SW 1271 (cell line): ENCODE measurements around the gene CLEC2D.
"Not testable (repeated sequence)": the region's sequence is repeated elsewhere in the genome, so short reads cannot be mapped to it uniquely, and the experiment has no call there.

Source experiments
- DNase-seq, 2 experiments: peaks; one replicate each; lab custom pipeline; 2025; lab: John Stamatoyannopoulos, UW

The CLEC2D gene

DNA sequence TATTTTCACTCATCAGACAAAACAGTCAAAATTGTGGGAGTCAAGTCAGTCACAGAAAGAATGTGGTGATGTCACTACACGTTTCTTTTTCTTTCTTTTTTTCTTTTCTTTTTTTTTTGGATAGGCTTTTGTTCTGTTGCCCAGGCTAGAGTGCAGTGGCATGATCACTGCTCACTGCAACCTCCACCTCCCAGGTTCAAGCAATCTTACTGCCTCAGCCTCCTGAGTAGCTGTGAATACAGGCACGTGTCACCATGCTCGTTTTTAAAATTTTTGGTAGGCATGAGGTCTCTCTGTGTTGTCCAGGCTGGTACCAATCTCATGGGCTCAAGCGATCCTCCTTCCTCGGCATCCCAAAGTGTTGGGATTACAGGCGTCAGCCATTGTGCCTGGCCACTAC lies 61.1 kb downstream of the CLEC2D start:
- no peak for DNase-seq

DNA sequence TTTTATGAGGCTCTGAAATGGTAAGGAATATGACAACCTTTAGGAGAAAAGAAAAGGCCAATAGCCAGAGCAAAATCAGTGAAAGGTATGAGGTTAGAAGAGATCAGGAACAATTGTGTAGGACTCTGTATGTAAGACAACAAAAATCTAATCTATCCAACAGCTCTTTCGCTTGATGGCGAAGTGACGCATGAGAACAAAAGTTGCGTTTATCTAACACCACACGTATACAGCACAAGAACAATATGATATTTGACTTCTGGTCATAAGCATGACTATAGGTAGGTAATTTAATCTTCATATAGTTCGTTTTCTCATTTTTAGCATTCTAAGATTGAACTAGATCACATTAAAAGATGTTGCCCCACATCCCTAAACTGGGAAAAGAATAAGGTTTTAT lies 61.9 kb downstream of the CLEC2D start:
- no peak for DNase-seq

DNA sequence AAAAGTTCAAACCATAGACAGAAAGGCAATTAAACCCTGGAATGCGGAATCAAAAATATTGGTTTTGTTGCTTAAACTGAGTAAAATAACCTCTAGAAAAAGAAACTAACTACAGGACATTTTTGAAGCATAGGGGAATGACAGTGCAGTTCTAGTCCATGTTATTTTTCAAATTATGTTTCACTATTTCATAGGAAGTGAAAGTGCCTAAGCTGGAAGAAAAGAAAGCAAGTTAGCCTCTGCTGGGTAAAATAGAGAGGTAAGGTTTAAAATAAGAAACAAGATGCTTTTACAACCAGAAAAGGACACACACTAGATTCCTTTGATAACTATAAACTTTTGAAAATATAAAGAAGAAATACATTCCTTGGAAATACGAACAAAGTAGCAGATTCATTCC lies 62.3 kb downstream of the CLEC2D start:
- no peak for DNase-seq

- DNase-seq: no peak
Observed at GRCh38 chr12:9732921-9733461, 63.5 kb downstream of the CLEC2D start, which contains the start of gene CLECL1. Gene CLECL1, minus strand, starts transcription at chr12:9733097.

- DNase-seq: no peak
Observed at GRCh38 chr12:9735601-9736000, 66.1 kb downstream of the CLEC2D start.

DNA sequence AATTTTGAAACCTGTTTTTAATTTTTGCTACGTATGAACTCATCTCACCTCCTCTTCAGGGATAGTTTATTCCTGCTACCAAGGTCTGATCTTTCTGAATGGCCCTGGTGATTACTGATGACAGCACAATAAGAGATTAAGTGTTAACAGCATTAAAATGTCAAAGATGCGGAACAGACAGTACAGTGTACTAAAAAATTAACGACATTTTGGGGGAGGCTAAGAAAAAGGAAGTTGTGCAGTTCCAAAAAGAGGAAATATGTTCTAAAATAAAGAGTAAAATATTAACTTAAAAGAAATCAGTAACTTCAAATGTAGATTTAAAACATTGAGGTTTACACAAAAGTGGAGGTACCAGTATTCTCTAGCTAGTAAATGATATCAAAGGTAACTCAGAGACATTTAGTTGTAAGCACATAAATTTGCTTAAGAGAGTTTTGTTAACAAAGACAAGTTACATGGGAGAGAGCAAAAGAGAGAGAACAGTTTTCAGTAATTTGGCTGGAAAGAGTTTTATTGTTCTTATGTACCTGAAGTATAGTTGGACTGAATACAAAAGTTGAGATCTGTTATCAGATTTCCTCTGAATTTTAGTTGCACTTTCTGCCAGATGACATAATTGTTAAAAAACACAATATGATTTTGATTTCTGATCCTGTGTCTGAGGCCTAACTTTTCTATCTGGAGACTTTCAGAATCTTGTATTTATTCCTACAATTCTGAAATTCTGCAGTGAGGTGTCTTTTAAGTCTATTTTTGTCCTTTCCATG lies 67.6 kb downstream of the CLEC2D start:
- no peak for DNase-seq

DNA sequence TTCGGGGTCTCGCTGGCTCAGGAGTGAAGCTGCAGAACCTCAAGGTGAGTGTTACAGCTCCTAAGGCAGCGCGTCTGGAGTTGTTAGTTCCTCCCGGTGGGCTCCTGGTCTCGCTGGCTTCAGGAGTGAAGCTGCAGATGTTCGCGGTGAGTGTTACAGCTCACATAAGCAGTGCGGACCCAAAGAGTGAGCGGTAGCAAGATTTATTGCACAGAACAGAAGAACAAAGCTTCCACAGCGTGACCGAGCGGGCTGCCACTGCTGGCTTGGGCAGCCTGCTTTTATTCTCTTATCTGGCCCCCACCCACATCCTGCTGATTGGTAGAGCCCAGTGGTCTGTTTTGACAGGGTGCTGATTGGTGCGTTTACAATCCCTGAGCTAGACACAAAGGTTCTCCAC lies 69.4 kb downstream of the CLEC2D start:
- not testable (repeated sequence) for DNase-seq

- DNase-seq: not testable (repeated sequence)
Observed at GRCh38 chr12:9739404-9740105, 70.0 kb downstream of the CLEC2D start.

DNA sequence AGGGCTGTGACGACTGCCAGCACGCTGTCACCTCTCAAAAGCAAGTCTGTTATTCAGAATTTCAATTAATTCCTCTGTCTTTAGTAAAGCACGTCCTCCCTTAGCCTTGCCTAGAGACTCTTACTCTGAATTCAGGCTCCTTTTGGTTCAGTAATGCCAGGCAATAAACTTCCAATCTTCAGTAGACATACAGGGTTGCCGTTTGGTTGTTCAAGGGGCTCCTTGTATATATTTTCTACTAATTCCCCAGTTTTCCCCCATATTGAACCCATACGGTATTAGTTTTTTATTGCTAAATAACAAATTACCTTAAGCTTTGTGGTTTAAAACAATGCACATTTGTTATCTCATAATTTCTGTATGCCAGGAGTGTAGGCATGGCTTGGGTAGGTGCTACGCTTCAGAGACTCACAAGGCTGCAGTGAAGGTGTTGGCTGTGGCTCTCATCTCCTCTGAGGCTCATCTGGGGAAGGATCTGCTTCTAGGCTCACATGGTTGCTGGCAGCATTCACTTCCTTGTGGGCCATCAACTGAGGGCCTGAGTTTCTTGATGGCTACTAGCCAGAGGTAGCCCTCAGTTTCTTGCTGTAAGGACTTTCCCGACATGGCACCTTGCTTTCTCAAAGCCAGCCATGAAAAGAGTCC lies 70.7 kb downstream of the CLEC2D start:
- no peak for DNase-seq

GRCh38 chr12:9741726-9742125 lies 72.2 kb downstream of the CLEC2D start:
- DNase-seq: no peak

GRCh38 chr12:9742661-9743060 lies 73.1 kb downstream of the CLEC2D start:
- no peak for DNase-seq

DNA sequence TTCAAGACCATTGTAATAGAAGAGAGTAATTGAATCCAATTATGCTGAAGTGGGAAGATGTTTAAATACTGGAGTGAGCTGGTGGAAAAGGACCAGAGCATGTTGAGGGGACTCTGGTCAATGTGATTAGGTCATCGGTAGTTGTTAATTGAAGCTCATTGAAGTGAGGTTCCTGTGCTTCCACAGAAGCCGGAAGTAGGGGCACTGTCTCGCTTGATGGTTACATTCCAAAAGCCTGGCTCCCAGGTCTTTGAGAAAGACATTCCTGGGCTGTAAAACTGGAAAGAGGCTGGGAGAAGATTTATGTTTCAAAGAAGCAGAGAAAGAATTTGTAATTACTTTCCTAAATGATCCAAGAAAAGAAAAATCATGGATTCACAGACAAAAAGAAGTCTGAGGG lies 75.7 kb downstream of the CLEC2D start:
- DNase-seq: no peak
